DMS53 treated with DMSO at 0.1 percent for 48 hours (cell line): ENCODE data around the gene SCARB2.

Experiments used
- DNase-seq: peaks from one replicate; lab custom pipeline; 2025; ENCODE audit not compliant: unreplicated experiment; lab: John Stamatoyannopoulos, UW

Gene SCARB2

DNA sequence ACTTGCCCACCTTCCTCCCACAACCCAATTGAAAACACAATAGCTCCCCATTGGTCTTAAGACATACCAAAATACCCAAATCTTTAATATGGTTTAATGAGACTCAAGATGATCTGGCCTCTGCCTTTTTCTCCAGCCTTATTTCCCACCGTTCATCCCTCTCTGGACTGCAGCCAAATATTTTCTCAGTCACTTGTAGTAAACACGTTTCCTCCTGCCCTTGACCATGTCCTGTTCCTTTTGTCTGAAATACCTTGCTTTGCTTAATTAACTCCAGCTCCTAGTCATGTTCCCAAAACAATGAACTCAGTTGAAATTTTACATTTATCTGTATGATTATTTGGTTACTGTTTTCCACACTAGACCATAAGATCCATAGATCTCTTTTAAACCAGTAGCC is 57.0 kb downstream of the SCARB2 start:
- DNase-seq: no peak

- no peak for DNase-seq
These were observed 57.6 kb downstream of the SCARB2 start for GRCh38 chr4:76155979-76156378.

DNA sequence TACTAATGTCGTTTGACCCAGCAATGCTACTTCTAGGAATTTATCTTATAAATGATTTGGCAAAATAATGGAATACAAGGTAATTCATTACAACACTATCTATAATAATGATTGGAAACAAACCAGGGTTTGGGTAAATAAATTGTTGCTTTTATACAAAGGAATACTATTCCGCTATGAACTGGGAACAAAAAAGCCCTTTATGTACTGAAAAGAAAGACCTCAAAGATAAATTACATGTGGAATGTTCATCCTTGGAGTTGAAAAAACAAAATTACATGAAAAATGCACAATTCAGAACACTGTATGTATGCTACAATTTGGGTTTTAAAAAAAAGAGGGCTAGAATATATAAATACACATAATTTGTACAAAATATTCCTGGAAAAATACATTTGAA is 60.3 kb downstream of the SCARB2 start:
- no peak for DNase-seq

GRCh38 chr4:76148142-76148865 is 65.3 kb downstream of the SCARB2 start, which contains the start of gene NUP54:
Gene NUP54 (minus strand): TSS chr4:76148397. CDS start chr4:76148374, 23 bp downstream.
- peak; percentile 74 for DNase-seq

GRCh38 chr4:76147454-76148141 is 66.0 kb downstream of the SCARB2 start:
- DNase-seq: no peak

GRCh38 chr4:76144546-76144945 is 69.1 kb downstream of the SCARB2 start:
- DNase-seq: no peak

DNA sequence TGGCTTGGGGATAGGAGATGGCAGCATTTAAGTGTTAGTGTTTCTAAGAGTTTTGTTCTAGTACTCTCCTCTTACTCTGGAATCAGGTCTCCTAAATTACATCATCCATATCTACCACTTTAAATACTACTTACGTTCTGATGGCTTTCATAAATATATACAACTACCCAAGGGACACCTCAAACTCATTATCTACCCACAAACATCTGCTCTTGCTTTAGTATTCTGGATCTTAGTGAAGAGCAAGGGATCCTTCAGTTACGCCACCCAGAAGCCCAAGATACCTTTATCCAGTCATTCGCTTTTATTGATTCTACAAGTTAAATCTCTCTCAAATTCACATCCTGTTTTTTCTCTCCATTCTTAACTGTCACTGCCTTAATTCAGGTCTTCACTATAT is 72.4 kb downstream of the SCARB2 start:
- DNase-seq: no peak

DNA sequence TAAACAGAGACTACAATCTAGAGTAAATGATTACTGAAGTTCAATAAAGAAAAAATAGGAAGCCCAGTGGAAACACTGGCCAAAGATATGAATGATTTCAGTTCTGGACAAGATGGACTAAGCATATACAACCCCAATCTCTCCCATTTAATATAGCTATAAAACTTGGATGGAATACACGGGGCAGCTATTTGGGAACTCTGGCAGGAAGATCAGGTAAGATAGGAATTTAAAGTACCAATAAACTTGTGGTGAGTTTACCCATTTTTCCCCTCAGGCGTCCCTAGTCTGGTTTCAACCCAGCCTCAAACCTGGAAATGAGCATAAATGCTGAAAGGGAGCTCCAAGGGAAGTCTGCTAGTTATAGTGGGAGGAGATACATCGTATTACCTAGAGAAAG is 85.9 kb downstream of the SCARB2 start:
- DNase-seq: no peak

DNA sequence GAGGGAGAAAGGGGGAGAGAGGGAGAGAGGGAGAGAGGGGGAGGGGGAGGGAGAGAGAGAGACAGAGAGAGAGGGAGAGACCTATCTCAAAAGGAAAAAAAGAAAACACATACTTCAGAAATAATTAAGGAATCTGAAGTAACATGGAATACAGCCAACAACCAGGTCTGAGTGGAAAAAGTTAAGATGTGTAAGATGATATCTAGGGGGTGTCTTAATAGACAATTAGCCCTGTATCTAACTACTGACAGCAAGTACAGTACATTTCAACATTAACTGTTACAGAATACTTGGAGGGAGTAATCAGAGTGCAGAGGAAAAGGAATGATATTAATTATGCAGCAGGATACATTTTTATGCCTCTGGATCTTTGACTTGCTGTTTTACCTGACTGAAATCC is 87.8 kb downstream of the SCARB2 start:
- DNase-seq: no peak

GRCh38 chr4:76120199-76120598 is 93.4 kb downstream of the SCARB2 start:
- DNase-seq: no peak

- DNase-seq: no peak
These were observed 96.1 kb downstream of the SCARB2 start for GRCh38 chr4:76117536-76117935.

- no peak for DNase-seq
These were observed 96.8 kb downstream of the SCARB2 start for GRCh38 chr4:76116821-76117220.
